ENCODE results near the gene ZNF223. TPM values are rescaled to one million over a fixed set of nuclear protein-coding genes. Genes with fewer than 3 reads are reported as not detected.

Gene ZNF223
- 1 to 10 TPM; 1.4 to 1.8 TPM for total RNA-seq

DNA sequence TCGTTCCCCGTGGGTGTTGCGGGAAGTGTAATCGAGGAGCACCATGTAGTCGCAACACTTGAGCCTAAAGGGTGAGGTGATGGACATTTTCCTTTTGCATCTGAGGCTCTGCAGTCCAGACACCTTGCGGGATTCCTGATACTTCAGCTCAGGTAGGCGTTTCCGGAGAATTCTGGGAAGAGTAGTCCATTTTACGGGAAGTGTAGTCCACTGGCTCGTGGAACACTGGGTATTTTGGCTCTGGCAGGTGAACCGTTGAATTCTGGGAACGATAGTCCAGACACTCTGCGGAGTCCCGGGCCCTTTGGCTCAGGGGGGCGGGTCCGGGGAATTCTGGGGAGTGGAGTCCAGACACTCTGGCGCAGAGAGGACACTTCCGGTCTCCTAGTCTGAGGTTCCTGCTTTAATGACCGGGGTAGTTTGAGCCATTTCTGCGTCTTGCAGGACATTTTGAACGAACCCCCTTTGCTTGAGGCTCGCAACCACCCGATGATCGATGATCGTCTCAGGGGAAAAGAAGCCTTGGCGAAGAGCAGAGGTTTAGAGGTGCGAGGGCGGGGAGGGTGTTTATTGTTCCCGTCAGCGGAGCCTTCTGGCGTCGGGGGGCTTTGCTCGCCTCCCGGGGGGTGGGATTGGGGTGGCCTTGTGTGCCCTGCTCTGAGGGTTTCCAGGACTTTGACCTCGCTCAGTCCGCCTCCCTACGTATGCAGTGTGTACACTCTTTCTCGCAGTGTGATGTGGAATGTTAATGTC is at the start of gene ZNF223:
ZNF223 (plus strand) TSS at position 387 of the 753 bp plus-strand sequence. CDS start 3,141 bp downstream, outside the sequence.
- H3K27ac Mint-ChIP-seq, result peak within 1 kb of the TSS; percentile 86
- DNase-seq, result peak; percentile 49
- H3K27me3 Mint-ChIP-seq, result no peaks in the 10 kb centered on the region
- H3K4me1 Mint-ChIP-seq, result peaks cover 20% of the 10 kb centered on the region
- peaks cover 41% of the 10 kb centered on the region for H3K9me3 Mint-ChIP-seq
- H3K36me3 Mint-ChIP-seq, result peaks cover 47% of the 10 kb centered on the region
- peak within 1 kb of the TSS; percentile 89 for H3K4me3 Mint-ChIP-seq

DNA sequence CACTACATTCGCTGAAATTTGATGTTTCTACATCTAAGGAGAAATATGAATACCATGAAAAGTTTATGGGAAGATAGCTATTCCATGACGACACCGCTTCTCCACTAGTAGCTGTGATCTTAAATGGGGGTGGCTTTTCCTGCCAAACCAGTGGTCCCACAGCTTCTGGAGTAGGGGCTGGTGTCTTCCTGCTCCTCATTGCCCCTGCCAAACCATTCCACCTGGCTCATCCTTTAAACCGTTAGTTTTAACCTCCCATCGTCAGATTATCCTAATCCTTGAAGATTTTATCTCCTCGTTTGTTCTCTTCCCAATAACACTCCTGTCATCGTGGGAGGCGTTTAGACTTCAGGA is 49.6 kb upstream of the ZNF223 start:
- Mint-ChIP-seq H3K27me3 (no peaks in the 10 kb centered on the region), H3K4me3 (peak overlapping the region; percentile 98), H3K4me1 (peaks cover 16% of the 10 kb centered on the region), H3K27ac (peak overlapping the region; percentile 97), H3K36me3 (peaks cover 50% of the 10 kb centered on the region), H3K9me3 (peaks cover 35% of the 10 kb centered on the region)
- no peak for DNase-seq

DNA sequence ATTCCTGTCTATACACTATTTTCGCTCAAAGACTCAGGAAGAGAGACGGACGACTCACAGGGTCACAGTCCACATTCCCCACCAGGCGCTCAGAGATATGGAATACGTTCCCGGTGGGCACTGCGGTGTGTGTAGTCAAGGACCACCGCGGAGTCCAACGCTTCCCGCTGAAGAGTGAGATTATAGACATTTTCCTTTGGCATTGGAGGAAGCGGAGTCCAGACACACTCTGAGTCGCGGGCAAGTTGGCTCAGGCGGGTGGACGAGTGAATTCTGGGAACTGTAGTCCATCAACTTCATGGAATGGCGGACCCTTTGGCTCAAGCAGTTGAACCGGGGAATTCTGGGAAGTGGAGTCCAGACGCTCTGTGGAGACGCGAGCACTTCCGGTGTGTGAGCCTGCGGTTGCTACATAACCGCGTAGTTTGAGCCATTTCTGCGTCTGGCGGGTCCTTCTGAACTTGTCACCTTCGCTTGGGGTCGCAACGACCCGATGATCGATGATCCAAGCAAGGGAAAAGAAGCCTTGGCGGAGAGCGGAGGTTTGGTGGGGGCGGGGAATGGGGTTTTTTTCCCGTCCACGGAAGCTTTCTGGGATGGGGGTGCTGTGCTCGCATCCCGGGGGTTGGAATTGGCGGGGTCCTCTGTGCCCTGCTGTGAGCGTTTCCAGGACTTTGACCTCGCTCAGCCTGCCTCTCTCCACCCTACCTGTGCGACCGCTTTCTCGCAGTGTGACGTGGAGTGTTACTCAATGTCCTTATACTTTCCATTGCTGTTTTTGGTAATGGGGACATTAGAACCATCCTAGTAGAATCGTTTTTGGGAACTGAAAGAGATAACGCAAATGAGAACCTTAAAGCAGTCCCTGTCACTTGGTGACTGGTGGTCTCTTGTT is 49.0 kb upstream of the ZNF223 start, which contains the start of gene ZNF230:
ZNF230 (plus strand) TSS at position 392 of the 895 bp plus-strand sequence. CDS start 4,122 bp downstream, outside the sequence.
- Mint-ChIP-seq H3K27me3 (no peaks in the 10 kb centered on the region), H3K9me3 (peaks cover 38% of the 10 kb centered on the region), H3K4me3 (peak within 1 kb of the TSS; percentile 98), H3K4me1 (peaks cover 16% of the 10 kb centered on the region), H3K36me3 (peaks cover 50% of the 10 kb centered on the region), H3K27ac (peak within 1 kb of the TSS; percentile 97)
- DNase-seq, result peak; percentile 83

DNA sequence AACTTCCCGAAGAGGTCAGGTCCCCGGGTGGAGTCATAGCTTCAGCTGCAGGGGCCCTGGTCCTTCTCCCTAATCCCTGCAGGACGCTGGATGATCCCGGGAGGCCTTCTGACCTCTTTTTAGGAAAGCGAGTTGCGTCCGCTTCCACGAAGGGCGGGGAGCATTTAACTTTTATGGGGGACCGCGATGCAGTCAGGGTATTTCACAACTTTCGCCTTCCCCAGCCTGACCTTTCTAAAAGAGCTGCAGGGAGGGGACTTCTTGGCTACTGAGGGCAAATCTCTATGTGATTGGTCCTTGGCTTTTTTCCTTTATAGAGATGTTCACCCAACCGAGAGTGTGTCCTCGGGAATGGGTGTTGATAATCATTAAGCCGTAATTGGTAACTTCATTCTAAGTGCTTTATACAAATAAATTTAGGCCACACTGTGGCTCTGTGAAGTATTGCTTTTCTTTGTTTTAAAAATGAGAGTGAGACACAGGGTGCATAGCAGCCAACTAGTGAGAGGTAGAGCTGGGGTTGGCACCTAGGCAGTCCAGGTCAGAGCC is 48.3 kb upstream of the ZNF223 start:
- DNase-seq, result peak; percentile 14
- peaks cover 16% of the 10 kb centered on the region for H3K4me1 Mint-ChIP-seq

DNA sequence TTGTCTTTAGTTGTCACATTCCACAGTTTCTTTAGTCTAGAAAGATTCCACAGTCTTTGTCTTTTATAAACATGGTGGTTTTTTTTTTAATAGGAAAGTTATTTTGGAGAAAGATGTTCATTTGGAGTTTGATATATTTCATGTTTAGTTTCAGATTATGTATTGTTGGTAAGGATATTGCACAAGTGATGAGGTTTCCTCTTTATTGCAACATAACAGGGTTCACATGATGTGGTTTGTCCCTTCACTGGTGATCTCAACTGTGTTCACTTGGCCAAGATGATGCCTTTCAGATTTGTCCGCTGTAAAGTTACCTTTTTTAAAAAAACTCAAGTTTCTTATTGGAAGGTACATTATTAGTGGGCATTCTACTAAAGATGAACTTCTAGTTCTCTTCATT is 45.9 kb upstream of the ZNF223 start:
- Mint-ChIP-seq H3K4me3 (no peak overlapping the region), H3K9me3 (peaks cover 48% of the 10 kb centered on the region)

More for the DNA sequence above, 48.3 kb upstream of the ZNF223 start:
- H3K9me3 Mint-ChIP-seq, result peaks cover 39% of the 10 kb centered on the region
- H3K27me3 Mint-ChIP-seq, result no peaks in the 10 kb centered on the region
- H3K27ac Mint-ChIP-seq, result peak overlapping the region; percentile 97
- peak overlapping the region; percentile 98 for H3K4me3 Mint-ChIP-seq
- H3K36me3 Mint-ChIP-seq, result peaks cover 50% of the 10 kb centered on the region

DNA sequence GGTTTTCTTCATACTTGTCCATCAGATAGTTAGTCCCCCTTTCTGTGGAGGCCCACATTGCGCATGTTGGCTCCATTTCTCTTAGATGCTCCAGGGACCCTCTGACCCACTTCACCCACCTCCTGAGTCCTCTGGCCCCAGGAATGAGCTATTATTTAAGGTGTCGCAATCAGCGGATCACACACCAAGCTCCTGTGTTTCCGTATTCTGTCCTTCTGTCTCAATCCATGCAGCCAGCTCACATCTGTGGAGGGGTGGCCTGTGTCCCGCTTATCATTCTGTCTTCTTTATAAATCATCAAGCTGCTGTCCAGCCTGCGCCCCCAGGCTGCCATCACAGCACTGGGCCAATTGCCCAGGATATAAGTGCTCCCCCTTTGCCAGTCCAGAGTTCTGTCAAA is 44.4 kb upstream of the ZNF223 start:
- H3K36me3 Mint-ChIP-seq, result peaks cover 73% of the 10 kb centered on the region
- no peak for DNase-seq
- no peaks in the 10 kb centered on the region for H3K27me3 Mint-ChIP-seq
- peaks cover 58% of the 10 kb centered on the region for H3K9me3 Mint-ChIP-seq
- no peak overlapping the region for H3K4me3 Mint-ChIP-seq
- no peak overlapping the region for H3K27ac Mint-ChIP-seq
- H3K4me1 Mint-ChIP-seq, result peaks cover 9% of the 10 kb centered on the region

More for the DNA sequence above, 45.9 kb upstream of the ZNF223 start:
- no peak overlapping the region for H3K27ac Mint-ChIP-seq
- no peaks in the 10 kb centered on the region for H3K27me3 Mint-ChIP-seq
- H3K4me1 Mint-ChIP-seq, result peaks cover 16% of the 10 kb centered on the region
- DNase-seq, result no peak
- peaks cover 67% of the 10 kb centered on the region for H3K36me3 Mint-ChIP-seq

DNA sequence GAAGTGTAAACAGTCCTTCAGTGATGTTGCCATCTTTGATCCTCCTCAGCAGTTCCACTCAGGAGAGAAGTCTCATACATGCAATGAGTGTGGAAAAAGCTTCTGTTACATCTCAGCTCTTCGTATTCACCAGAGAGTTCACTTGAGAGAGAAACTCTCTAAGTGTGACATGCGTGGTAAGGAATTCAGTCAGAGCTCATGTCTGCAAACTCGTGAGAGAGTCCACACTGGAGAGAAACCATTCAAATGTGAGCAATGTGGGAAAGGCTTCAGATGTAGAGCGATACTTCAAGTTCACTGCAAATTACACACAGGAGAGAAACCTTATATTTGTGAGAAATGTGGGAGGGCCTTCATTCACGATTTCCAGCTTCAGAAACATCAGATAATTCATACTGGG is 41.4 kb upstream of the ZNF223 start:
- Mint-ChIP-seq H3K9me3 (peaks cover 77% of the 10 kb centered on the region), H3K4me3 (no peak overlapping the region), H3K27me3 (no peaks in the 10 kb centered on the region), H3K36me3 (peaks cover 74% of the 10 kb centered on the region), H3K27ac (no peak overlapping the region), H3K4me1 (no peaks in the 10 kb centered on the region)
- no peak for DNase-seq

DNA sequence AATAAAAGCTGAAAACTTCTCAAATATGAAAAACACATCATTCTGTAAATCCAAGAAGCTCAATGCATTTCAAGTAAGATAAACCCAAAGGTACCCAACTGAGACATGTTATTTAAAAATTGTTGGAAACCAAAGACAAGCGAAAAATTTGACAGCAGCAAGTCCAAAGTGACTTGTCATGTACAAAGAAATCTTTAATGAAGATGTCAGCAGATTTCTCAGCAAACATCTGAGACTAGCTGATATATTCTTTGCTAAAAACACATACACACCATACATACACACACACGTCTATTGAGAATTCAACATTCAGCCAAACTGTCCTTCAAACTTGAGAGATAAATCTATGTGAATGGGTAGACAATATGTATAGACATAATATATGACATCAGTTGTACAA is 32.3 kb upstream of the ZNF223 start:
- Mint-ChIP-seq H3K27ac (no peak overlapping the region), H3K4me3 (no peak overlapping the region), H3K36me3 (peaks cover 3% of the 10 kb centered on the region), H3K27me3 (no peaks in the 10 kb centered on the region), H3K4me1 (no peaks in the 10 kb centered on the region), H3K9me3 (peaks cover 40% of the 10 kb centered on the region)
- DNase-seq, result no peak

DNA sequence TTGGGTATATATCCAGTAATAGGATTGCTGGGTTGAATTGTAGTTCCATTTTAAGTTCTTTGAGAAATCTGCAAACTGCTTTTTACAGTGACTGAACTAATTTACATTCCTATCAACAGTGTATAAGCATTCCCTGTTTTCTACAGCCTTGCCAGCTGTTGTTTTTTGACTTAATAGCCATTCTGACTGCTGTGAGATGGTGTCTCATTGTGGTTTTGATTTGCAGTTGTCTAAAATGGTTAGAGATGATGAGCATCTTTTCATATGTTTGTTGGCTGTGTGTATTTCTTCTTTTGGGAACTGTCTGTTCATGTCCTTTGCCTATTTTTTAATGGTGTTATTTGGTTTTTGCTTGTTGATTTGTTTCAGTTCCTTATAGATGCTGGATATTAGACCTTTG is 30.6 kb upstream of the ZNF223 start:
- no peak overlapping the region for H3K27ac Mint-ChIP-seq
- no peak for DNase-seq
- H3K27me3 Mint-ChIP-seq, result no peaks in the 10 kb centered on the region
- H3K4me3 Mint-ChIP-seq, result no peak overlapping the region
- H3K9me3 Mint-ChIP-seq, result peaks cover 37% of the 10 kb centered on the region
- peaks cover 12% of the 10 kb centered on the region for H3K36me3 Mint-ChIP-seq
- peaks cover 13% of the 10 kb centered on the region for H3K4me1 Mint-ChIP-seq

DNA sequence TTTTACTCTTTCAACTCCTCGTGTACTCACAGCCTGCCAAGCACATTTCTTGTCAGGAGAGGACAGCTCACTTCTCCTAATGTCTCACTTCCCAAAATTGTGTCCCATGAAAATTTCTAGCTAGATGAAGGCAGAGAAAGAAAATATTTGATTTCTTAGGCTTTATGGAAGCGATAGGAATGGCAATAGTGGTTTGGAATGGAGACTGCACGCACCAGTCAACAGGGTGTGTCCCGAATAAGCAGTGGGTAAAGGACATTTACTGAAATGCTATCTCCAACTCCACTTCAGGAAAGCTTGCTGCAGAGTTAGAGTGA is 27.0 kb upstream of the ZNF223 start:
- Mint-ChIP-seq H3K36me3 (peaks cover 47% of the 10 kb centered on the region), H3K4me3 (peak overlapping the region; percentile 98), H3K27ac (peak overlapping the region; percentile 94), H3K4me1 (peaks cover 13% of the 10 kb centered on the region), H3K27me3 (no peaks in the 10 kb centered on the region), H3K9me3 (peaks cover 40% of the 10 kb centered on the region)
- no peak for DNase-seq

DNA sequence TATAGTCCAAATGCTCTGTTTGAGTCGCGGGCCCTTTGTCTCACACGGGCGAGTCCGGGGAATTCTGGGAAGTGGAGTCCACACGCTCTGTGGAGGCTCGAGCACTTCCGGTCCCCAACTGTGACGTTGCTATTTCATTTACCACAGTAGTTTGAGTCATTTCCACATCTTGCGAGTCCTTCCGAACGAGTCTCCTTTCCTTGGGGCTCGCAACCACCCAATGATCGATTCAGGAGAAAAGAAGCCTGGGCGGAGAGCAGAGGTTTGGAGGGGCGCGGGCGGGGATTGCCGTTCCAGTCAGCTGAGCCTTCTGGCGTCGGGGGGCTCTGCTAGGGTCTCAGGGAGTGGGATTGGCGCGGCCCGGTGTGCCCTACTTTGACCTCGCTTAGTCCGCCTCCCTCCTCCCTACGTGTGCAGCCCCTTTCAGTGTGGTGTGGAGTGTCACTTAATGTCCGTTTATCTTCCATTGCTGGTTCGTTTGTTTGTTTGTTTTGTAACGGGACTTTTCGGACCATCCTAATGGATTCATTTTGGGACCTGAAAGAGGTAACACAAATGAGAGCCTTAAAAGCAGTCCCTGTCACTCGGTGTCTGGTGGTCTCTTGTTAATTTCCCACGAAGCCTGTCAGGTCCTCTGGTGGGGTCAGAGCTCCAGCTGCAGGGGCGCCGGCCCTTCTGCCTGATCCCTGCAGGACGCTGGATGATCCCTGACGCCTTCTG is 26.5 kb upstream of the ZNF223 start, which contains the start of gene ZNF222:
ZNF222 (plus strand) TSS at position 163 of the 720 bp plus-strand sequence; CDS start at position 221, 58 bp downstream.
- H3K4me3 Mint-ChIP-seq, result peak within 1 kb of the TSS; percentile 98
- peaks cover 37% of the 10 kb centered on the region for H3K9me3 Mint-ChIP-seq
- peak; percentile 78 for DNase-seq
- H3K27me3 Mint-ChIP-seq, result no peaks in the 10 kb centered on the region
- peak within 1 kb of the TSS; percentile 94 for H3K27ac Mint-ChIP-seq
- peaks cover 13% of the 10 kb centered on the region for H3K4me1 Mint-ChIP-seq
- peaks cover 53% of the 10 kb centered on the region for H3K36me3 Mint-ChIP-seq

DNA sequence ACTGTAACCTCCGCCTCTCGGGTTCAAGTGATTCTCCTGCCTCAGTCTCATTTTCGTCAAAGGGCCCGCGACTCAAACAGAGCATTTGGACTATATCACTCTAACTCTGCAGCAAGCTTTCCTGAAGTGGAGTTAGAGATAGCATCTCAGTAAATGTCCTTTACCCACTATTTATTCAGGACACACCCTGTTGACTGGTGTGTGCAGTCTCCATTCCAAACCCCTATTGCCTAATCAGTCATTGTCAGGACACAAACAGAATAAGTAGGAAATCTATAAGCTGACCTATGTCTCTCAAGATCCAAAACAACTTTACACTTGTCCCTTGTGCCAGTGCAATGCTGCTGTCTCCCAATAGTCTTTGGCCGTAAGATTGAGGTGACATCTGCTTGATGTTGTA is 25.2 kb upstream of the ZNF223 start:
- no peak for DNase-seq
- H3K27me3 Mint-ChIP-seq, result no peaks in the 10 kb centered on the region
- H3K27ac Mint-ChIP-seq, result no peak overlapping the region
- peak overlapping the region; percentile 98 for H3K4me3 Mint-ChIP-seq
- H3K36me3 Mint-ChIP-seq, result peaks cover 65% of the 10 kb centered on the region
- peaks cover 33% of the 10 kb centered on the region for H3K9me3 Mint-ChIP-seq
- H3K4me1 Mint-ChIP-seq, result peaks cover 13% of the 10 kb centered on the region

DNA sequence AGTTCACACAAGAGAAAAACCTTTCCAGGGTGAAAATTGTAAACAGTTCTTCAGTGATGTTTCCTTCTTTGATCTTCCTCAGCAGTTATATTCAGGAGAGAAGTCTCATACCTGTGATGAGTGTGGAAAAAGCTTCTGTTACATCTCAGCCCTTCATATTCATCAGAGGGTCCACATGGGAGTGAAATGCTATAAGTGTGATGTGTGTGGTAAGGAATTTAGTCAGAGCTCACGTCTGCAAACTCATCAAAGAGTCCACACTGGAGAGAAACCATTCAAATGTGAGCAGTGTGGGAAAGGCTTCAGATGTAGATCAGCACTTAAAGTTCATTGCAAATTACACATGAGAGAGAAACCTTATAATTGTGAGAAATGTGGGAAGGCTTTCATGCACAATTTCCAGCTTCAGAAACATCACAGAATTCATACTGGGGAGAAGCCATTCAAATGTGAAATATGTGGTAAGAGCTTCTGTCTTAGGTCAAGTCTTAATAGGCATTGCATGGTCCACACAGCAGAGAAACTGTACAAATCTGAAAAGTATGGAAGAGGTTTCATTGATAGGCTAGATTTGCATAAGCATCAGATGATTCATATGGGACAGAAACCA is 19.7 kb upstream of the ZNF223 start:
- Mint-ChIP-seq H3K9me3 (peaks cover 55% of the 10 kb centered on the region), H3K27me3 (no peaks in the 10 kb centered on the region), H3K27ac (no peak overlapping the region), H3K4me1 (no peaks in the 10 kb centered on the region), H3K36me3 (peaks cover 76% of the 10 kb centered on the region), H3K4me3 (no peak overlapping the region)
- DNase-seq, result no peak

DNA sequence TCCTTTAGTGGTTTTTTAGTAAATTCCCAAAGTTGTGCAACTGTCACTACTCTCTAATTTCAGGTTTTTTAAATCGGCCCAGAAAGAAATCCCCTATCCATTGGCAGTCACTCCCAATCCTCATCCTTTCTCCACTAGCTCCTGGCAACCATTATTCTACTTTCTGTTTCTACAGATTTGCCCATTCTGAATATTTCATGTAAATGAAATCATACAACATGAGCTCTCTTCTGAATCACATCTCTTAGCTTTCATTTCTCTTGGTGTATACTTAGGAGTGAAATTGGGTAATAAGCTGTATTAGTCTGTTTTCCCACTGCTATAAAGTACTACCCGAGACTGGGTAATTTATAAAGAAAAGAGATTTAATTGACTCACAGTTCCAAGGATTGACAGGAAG is 9.7 kb upstream of the ZNF223 start:
- peaks cover 44% of the 10 kb centered on the region for H3K9me3 Mint-ChIP-seq
- no peak overlapping the region for H3K27ac Mint-ChIP-seq
- peaks cover 15% of the 10 kb centered on the region for H3K27me3 Mint-ChIP-seq
- H3K36me3 Mint-ChIP-seq, result peaks cover 5% of the 10 kb centered on the region
- no peak overlapping the region for H3K4me3 Mint-ChIP-seq
- H3K4me1 Mint-ChIP-seq, result no peaks in the 10 kb centered on the region
- DNase-seq, result no peak
